Posterior cingulate gyrus (tissue), 11 donors: ENCODE results near the gene NHERF2.

ENCODE experiments used
- DNase-seq, 10 donors: peaks; one replicate each; pipeline versions ENCODE4 v3.0.0 to v3.0.0-alpha.2; 2020 to 2021; ENCODE audit warnings: mixed read lengths in 3 of 10
- intact Hi-C: fragments of 100-400 bp; cut with DNase I; formaldehyde crosslinking; loops from one replicate; pipeline ENCODE4 v1.15.1; 2023

Gene NHERF2

DNA sequence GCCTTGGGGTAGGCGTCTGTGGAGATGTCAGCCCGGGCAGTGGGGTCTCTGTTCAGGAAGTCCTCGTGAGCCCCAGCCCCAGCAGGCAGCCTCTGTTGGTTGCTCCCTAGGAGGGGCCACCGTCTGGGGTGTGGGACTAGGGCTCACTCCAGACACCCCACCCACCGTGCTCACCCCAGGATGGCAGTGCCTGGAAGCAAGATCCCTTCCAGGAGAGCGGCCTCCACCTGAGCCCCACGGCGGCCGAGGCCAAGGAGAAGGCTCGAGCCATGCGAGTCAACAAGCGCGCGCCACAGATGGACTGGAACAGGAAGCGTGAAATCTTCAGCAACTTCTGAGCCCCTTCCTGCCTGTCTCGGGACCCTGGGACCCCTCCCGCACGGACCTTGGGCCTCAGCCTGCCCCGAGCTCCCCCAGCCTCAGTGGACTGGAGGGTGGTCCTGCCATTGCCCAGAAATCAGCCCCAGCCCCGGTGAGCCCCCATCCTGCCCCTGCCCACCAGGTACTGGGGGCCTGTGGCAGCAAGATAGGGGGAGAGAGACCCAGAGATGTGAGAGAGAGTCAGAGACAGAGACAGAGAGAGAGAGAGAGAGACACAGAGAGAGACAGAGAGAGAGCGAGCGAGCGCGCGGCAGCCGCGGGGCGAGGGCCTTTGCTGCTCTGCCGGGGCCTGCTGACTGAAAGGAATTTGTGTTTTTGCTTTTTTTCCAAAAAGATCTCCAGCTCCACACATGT, 11.1 kb downstream of the NHERF2 start:
- intact Hi-C loops, result no loop called here
- DNase-seq, result no peak

GRCh38 chr16:2038382-2039231, 11.9 kb downstream of the NHERF2 start:
- DNase-seq, result peak in 1 of 10 donors; percentile 59
- intact Hi-C loops, result no loop called here

- peak in 2 of 10 donors; percentile 55 to 57 for DNase-seq
Measured at GRCh38 chr16:2039274-2040031, 12.8 kb downstream of the NHERF2 start.

DNA sequence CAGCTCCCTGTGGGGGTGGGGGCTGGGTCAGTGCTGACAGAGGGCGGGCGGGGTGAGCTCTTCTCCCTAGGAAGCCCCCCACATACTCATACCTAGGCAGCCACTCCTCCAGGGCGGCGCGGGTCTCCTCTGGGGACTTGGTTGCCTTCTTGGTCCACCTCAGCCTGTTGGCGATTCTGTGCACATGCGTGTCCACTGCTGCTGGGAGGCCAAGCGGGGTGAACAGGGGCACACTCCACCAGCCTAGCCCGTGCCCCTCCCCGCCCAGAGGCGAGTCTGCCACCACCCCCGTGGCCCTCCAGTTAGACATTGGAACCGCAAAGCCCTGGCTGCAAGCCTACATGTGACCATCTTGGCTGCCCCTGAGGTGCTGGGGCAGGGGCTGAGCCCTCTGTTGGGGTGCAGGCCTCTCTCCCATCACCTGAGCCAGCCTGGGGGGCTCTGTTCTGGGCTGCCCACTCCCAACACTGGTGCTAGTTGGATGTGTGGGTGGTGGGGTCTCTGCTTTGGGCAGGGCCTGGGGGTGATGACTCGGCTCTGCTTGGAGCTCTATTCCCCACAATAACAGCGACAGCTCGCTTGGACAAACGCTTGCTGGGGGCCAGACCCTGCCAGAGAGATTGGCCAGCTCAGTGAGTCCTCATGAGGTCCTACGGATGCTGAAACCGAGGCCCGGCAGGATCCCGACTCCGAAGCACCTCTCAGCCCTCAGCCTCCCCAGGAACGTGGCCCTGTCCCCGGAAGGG, 13.5 kb downstream of the NHERF2 start:
- intact Hi-C loops, result no loop called here
- DNase-seq, result peak in 1 of 10 donors; percentile 58

More at GRCh38 chr16:2039274-2040031, 12.8 kb downstream of the NHERF2 start:
- intact Hi-C loops, result no loop called here

- DNase-seq, result peak in 2 of 10 donors; percentile 68 to 84
- intact Hi-C loops, result no loop called here
Measured at GRCh38 chr16:2040787-2041522, 14.3 kb downstream of the NHERF2 start.

DNA sequence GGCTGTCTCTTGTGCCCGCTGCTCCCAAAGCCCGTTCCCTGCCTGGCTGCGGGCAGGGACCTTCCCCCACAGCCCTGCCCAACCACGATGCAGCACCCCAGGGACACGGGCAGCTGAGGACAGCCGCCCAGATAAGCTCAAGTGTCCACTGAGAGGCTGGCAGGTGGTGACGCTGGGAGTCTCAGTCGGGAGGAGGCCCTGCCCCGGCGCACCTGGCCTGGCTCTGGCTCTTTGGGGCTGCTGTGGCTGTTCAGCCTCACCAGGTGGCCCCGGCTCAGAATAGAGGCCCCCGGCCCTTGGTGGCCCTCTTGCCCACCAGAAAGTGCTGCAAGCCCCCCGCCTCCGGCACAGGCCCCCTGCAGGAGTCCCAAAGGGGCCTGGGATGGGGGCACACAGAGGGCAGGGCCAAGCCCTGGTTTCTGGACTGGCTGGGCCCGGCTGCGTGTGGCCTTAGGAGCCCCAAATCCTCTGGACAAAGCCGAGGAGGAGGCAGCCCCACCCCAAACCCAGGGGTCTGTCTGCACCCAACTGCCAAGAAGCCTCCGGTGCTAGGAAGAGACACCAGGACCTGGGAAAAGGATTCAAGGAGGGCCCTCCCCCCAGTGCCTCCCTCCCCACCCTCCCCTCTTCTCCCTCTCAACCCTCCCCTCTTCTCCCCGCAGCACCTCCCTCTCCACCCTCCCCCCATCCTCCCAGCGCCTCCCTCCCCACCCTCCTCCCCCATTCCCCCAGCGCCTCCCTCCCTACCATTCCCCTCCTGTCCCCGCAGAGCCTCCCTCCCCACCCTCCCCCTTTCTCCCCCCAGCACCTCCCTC, 15.7 kb downstream of the NHERF2 start:
- DNase-seq, result no peak
- intact Hi-C loops, result no loop called here

- no peak for DNase-seq
- intact Hi-C loops, result no loop called here
Measured at GRCh38 chr16:2042986-2043666, 16.4 kb downstream of the NHERF2 start.

GRCh38 chr16:2043667-2044451, 17.2 kb downstream of the NHERF2 start:
- intact Hi-C loops, result no loop called here
- DNase-seq, result peak in 8 of 10 donors; percentile 46 to 95 (median 76)

DNA sequence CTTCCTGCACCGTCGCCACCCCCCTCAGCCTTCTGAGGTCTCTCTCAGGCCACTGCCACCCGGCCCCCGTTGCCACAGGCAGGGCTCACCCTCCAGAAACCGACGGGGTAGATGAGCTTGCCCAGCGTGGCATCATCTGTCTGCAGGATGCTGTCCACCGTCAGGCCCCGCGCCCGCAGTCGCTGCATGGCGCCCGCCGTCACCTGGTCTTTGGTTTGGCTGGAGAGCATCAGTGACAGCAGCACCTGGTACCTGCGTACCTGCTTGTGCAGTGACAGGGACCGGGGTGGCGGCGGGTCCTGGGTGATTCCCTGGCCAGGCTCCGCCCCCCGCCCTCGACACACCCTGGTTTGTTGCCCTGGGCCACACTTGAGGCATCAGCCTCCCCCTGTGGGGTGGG, 17.8 kb downstream of the NHERF2 start:
- intact Hi-C loops, result no loop called here
- DNase-seq, result no peak

DNA sequence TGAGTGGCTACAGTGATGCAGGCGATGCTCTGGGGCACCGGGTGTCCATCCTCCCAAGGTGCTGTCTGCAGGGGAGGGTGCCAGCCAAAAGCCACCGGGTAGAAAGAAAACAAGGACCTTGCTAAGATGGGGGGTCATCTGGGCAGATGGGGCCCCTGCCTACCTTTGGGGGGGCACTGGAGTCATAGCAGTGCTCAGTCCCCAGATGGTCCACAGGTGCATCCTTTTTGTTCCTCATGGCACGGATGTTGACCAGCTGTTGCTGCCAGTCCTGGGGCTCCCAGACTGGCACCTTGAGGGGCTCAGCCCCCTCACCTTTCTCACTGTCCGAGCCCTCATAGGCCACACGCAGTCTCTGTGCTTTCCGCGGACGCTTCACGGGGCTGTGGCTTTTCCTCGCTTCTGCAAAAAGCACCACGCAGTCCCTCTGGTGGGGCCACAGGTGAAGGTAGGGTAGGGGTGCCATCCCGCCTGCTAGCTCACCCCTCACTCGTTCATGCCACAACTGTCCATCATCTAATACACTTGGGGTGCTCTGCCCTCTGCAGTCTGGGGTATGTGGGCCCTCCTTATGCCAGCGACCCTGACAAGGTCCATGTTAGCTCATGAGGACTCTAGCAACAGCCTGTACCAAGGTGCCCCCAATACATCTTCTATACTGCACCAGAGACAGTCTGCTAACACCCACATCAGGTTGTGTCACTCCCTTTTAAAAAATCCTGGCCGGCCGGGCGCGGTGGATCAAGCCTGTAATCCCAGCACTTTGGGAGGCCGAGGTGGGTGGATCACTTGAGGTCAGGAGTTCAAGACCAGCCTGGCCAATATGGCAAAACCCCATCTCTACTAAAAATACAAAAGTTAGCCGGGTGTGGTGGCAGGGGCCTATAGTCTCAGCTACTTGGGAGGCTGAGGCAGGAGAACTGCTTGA, 19.5 kb downstream of the NHERF2 start:
- DNase-seq, result no peak
- intact Hi-C loops, result no loop called here

GRCh38 chr16:2046893-2047329, 20.2 kb downstream of the NHERF2 start:
- intact Hi-C loops, result no loop called here
- DNase-seq, result no peak

- intact Hi-C loops, result no loop called here
- DNase-seq, result peak; percentile 98 to 100 (median 99)
Measured at GRCh38 chr16:2047330-2048115, 20.8 kb downstream of the NHERF2 start, which contains the start of the genes NTHL1 and TSC2. Gene NTHL1 (minus strand): TSS chr16:2047834. CDS start chr16:2047823, 11 bp downstream. Gene TSC2 (plus strand): TSS chr16:2047985. CDS start chr16:2048616, 631 bp downstream.

DNA sequence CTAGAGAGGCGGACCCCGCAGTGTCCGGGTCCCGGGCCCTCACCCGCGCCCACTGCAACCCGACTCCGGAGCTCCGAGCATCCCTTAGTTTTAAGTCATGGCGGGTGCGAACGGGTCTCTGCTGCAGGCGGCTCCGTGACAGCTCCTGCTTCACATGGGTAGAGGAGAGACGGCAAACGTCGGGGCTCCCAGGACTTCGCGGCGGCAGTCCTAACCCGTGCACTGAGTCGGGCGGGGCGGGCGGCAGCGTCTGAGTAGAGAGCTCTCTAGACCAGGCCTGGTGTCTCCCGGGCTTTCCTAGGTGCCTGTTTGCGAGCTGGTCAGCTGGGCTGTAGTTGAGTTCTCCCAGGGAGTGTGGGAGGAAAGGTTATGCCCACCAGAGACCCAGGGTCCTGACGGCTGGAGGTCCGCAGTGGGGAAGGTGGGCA, 21.4 kb downstream of the NHERF2 start:
- intact Hi-C loops, result no loop called here
- DNase-seq, result peak in 1 of 10 donors; percentile 89

DNA sequence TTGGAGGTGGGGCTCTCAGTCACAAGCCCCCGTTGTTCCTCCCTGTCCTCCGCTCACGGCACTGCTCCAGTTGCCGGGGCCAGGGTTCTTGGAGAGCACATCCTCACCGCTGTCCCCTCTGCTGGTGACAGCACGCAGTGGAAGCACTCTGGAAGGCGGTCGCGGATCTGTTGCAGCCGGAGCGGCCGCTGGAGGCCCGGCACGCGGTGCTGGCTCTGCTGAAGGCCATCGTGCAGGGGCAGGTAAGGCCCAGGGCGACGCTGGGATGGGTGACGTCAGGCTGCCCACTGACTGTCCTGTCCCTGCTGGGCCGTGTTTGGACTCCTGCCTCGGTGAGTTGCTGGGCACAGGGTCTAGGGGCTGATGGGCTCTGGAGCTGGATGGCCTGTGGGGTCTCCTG, 26.5 kb downstream of the NHERF2 start:
- intact Hi-C loops, result no loop called here

DNA sequence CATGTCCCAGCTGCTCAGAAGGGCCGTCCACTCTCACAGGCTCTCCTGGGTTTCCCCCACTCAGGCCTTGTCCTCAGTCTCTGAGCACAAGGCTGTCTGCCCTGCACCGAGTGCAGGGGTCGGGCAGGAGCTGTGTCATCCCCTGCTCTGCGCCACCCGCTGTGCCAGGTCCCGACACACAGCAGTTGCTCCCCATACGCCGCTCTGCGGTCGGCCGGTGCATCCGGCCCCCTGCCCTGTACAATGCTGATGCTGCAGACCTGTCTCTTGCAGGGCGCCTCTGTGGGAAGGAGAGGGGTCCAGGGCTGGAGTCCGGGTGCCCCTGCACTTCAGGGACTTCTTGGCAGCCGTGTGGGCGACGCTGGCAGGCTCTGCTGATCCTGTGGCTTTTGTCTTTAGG, 27.2 kb downstream of the NHERF2 start:
- no peak for DNase-seq
- intact Hi-C loops, result no loop called here

More for the DNA sequence above, 26.5 kb downstream of the NHERF2 start:
- DNase-seq, result no peak
